Smooth muscle cell (in vitro differentiated cells): ENCODE results near the gene PPARG. TPM values are rescaled to one million over a fixed set of nuclear protein-coding genes. Genes with fewer than 3 reads are reported as not detected.

Experiments used
- DNase-seq: peaks from one replicate; lab custom pipeline; 2025; ENCODE audit not compliant: unreplicated experiment; lab: John Stamatoyannopoulos, UW
- H2AFZ ChIP-seq: fragments of 200-600 bp; sonication (generic); 2 replicates; pipeline ENCODE4 v1.6.0; 2016; ENCODE audit warnings: antibody characterized with exemption, low read depth, mild to moderate bottlenecking
- H3F3A ChIP-seq: fragments of 200-600 bp; sonication (generic); 2 replicates; pipeline ENCODE4 v1.6.0; 2017; ENCODE audit warnings: antibody characterized with exemption, low read depth
- H3K27ac ChIP-seq: fragments of 200-600 bp; sonication (generic); 2 replicates; pipeline ENCODE4 v1.5.1; 2016; ENCODE audit warnings: low read depth, mild to moderate bottlenecking
- H3K27me3 ChIP-seq: fragments of 200-600 bp; sonication (generic); 2 replicates; pipeline ENCODE4 v1.6.1; 2016; ENCODE audit warnings: low read depth, mild to moderate bottlenecking
- H3K36me3 ChIP-seq: fragments of 200-600 bp; sonication (generic); 2 replicates; pipeline ENCODE4 v1.5.1; 2016; ENCODE audit warnings: low read depth
- H3K4me1 ChIP-seq: fragments of 200-600 bp; sonication (generic); 2 replicates; pipeline ENCODE4 v1.5.1; 2016; ENCODE audit warnings: low read depth
- H3K4me2 ChIP-seq: fragments of 200-600 bp; sonication (generic); 2 replicates; pipeline ENCODE4 v1.6.0; 2016; ENCODE audit warnings: mild to moderate bottlenecking
- H3K4me3 ChIP-seq: fragments of 200-600 bp; sonication (generic); 2 replicates; pipeline ENCODE4 v1.5.1; 2016; ENCODE audit warnings: mild to moderate bottlenecking
- H3K79me2 ChIP-seq: fragments of 200-600 bp; sonication (generic); 2 replicates; pipeline ENCODE4 v1.6.0; 2016; ENCODE audit warnings: low read depth, mild to moderate bottlenecking
- H3K9ac ChIP-seq: fragments of 200-600 bp; sonication (generic); 2 replicates; pipeline ENCODE4 v1.6.0; 2016; ENCODE audit warnings: low read depth
- H3K9me3 ChIP-seq: fragments of 200-600 bp; sonication (generic); replicated peaks from 2 replicates; pipeline ENCODE4 v1.5.1; 2016; ENCODE audit warnings: low read depth
- H4K20me1 ChIP-seq: fragments of 200-600 bp; sonication (generic); 2 replicates; pipeline ENCODE4 v1.6.0; 2016; ENCODE audit warnings: low read depth
- CTCF ChIP-seq: fragments of 200-600 bp; sonication (generic); IDR thresholded peaks from 2 replicates; pipeline ENCODE4 v1.5.1; 2017; ENCODE audit warnings: borderline replicate concordance, mild to moderate bottlenecking, antibody characterized with exemption; ENCODE audit not compliant: insufficient read depth, poor library complexity, severe bottlenecking
- WGBS: methylation state at CpG from one replicate; pipeline ENCODE4 v1.1.7; 2016; ENCODE audit warnings: low lambda C conversion rate; 5-methylcytosine and 5-hydroxymethylcytosine counted together
- polyA plus RNA-seq: library from polyadenylated mRNA; unstranded; fragments of >200 nt; fragmentation: Nextera tagmentation; extraction: Ambion mirVana; gene quantifications from 2 replicates; pipeline ENCODE4 v1.2.1, GENCODE V29; 2016
- total RNA-seq: library from RNA; depleted of rRNA; stranded (reverse); fragments of >200 nt; gene quantifications from 2 replicates; pipeline ENCODE4 v1.2.3, GENCODE V29; 2014

The PPARG gene
- total and polyA plus RNA-seq, 2 experiments from 2014 or later = 1.5 to 8.5 TPM

- Histone ChIP-seq H3K36me3 (no peaks in the 10 kb centered on the region), H2AFZ (no peak overlapping the region), H3K4me3 (no peak overlapping the region), H3K9ac (no peak overlapping the region), H3F3A (no peaks in the 10 kb centered on the region), H3K79me2 (no peaks in the 10 kb centered on the region), H3K27ac (no peak overlapping the region), H3K4me1 (no peaks in the 10 kb centered on the region), H3K27me3 (no peaks in the 10 kb centered on the region), H3K9me3 (no peaks in the 10 kb centered on the region), H4K20me1 (no peaks in the 10 kb centered on the region), H3K4me2 (no peak overlapping the region)
- DNase-seq = no peak
- 82% methylated on average over 12 of the region's 12 CpGs for WGBS
- no peak for TF ChIP-seq CTCF
Observed at GRCh38 chr3:12436514-12437220, 147.8 kb downstream of the PPARG start.

DNA sequence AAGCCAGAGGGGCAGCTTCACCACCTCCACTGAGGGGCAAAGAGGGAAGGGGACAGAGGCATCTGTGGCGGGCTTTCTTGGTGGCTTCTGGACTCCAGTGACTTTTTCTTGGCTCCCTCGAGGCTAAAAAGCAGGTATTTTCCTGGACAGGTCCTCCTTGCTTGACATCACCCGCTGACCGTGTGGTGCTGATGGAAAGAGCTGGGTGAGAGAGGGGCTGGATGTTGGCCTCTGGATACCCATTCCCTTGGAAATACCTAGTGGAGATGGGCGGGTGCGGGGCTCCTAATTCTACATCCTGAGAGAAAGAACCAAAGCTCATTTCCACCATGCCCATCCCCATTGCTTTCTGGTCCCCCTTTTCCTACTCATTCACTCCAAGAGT, 148.3 kb downstream of the PPARG start:
- Histone ChIP-seq H3K4me1 (no peaks in the 10 kb centered on the region), H3K9me3 (no peaks in the 10 kb centered on the region), H2AFZ (no peak overlapping the region), H4K20me1 (no peaks in the 10 kb centered on the region), H3K27ac (no peak overlapping the region), H3K4me2 (no peak overlapping the region), H3K79me2 (no peaks in the 10 kb centered on the region), H3F3A (no peaks in the 10 kb centered on the region), H3K9ac (no peak overlapping the region), H3K27me3 (no peaks in the 10 kb centered on the region), H3K4me3 (no peak overlapping the region), H3K36me3 (no peaks in the 10 kb centered on the region)
- no peak for TF ChIP-seq CTCF
- no peak for DNase-seq
- WGBS = 94% methylated on average over 6 of the region's 6 CpGs

DNA sequence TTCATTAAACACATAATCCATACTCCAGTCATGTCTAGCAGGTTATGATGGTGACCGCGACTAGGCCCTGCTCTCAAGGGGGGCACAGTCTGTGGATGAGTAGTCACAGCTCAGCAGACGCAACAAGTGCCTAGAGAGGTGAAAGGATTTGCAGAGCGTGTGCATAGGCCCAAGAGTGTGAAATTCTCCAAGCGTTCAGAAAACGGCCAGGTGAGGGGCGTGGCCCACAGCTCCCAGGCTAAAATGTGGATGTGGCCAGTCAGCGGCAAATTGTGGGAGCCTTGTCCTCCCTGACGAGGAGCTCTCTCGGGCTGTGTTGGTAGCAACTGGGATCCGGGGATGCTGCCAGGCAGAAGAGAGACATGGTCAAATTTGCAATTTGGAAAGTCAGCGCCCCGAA, 149.0 kb downstream of the PPARG start:
- Histone ChIP-seq H3K79me2 (no peaks in the 10 kb centered on the region), H4K20me1 (no peaks in the 10 kb centered on the region), H3K4me2 (no peak overlapping the region), H3K9me3 (no peaks in the 10 kb centered on the region), H3K27ac (no peak overlapping the region), H3K36me3 (no peaks in the 10 kb centered on the region), H3K4me1 (no peaks in the 10 kb centered on the region), H3K4me3 (no peak overlapping the region), H3F3A (no peaks in the 10 kb centered on the region), H2AFZ (no peak overlapping the region), H3K9ac (no peak overlapping the region), H3K27me3 (no peaks in the 10 kb centered on the region)
- DNase-seq = no peak
- 91% methylated on average over 13 of the region's 13 CpGs for WGBS
- no peak for TF ChIP-seq CTCF

DNA sequence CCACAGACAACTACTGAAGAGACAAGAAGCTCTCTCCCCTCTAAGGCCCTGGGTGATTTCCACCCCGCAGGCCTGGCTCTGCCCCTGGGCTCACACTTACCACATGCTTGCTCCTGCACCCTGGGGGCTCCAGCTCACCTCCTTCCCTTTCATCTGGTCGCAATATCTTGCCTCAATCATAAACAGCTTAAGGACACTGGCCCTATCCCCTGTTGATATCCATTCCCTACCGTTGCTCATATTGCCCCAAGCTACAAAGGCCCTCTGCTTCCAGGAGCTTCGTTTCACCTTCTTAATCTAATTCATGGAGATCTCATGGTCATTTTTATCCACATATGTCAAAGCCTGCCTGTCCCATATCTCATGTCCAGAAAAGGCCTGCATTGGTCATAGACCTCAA, 149.4 kb downstream of the PPARG start:
- Histone ChIP-seq H3K36me3 (no peaks in the 10 kb centered on the region), H3F3A (no peaks in the 10 kb centered on the region), H3K4me1 (no peaks in the 10 kb centered on the region), H3K9ac (no peak overlapping the region), H3K4me3 (no peak overlapping the region), H3K4me2 (no peak overlapping the region), H3K9me3 (no peaks in the 10 kb centered on the region), H3K79me2 (no peaks in the 10 kb centered on the region), H4K20me1 (no peaks in the 10 kb centered on the region), H3K27me3 (no peaks in the 10 kb centered on the region), H3K27ac (no peak overlapping the region), H2AFZ (no peak overlapping the region)
- no peak for TF ChIP-seq CTCF
- DNase-seq = no peak
- 79% methylated on average over 4 of the region's 4 CpGs for WGBS
